ENCODE results near the gene HDHD3. TPM values are rescaled to one million over a fixed set of nuclear protein-coding genes. Genes with fewer than 3 reads are reported as not detected.

Gene HDHD3
- 17.1 and 20.4 TPM in 2 replicates for polyA plus RNA-seq (2012; rRNA removed)
- polyA plus RNA-seq (2012; cell fraction: cytosol; rRNA removed), result 7.2 and 11.6 TPM in 2 replicates
- 41.5 and 42.8 TPM in 2 replicates for polyA plus RNA-seq (2012; cell fraction: nucleus; rRNA removed)

DNA sequence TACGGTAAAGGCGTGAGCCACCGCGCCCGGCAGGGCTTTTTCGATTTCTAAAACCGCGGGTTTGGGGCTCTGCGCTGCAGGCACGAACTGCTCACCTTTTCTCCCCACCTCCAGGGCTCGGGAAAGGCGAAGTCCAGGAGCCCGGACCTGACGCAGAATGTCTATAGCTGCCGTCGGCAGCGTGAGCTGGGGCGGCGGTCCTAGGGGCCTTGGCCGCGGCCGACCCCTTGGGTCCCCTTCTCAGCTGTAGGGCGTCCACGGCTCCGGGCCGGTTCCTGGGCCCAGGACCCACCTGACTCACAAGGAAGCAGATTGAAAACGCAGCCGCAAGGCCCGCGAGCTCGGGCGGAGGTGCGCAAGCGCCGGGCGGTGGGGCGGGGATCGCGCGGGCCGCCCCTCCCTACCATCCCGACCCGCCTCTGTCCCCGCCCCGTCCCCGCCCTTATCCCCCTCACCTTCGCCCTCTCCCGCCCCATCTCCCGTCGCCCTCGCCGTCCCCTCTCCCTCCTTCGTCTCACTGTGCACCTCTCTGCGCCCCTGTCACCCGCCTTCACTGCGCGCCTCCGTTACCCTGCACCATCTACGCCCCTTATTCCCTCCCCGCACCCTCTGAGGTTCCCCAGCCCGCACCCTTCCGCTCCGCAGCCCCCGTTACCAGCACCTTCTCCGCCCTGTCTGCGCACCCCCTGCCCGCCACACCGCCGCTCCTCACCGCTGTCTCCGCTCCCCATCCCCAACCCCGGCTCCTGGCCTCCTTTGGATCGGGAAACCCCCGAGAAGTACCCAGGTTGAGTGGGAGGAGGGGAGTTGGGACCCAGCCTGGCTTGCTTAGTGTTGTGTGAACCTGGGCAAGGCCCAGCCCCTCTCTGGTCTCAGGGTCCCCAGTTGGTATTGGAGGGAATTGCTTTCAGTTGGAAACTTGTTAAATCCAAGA lies at the start of gene HDHD3:
Gene HDHD3 (minus strand): TSS at position 353 of the 934 bp plus-strand sequence. CDS start 2,632 bp downstream, outside the sequence.
- Histone ChIP-seq H3F3A (replicated peaks; ENCODE audit: insufficient read depth) (no peaks in the 10 kb centered on the region), H3K9me3 (no peaks in the 10 kb centered on the region), H3K36me3 (replicated peaks in 1 of 2; ENCODE audit: control insufficient read depth in 1 of 2, insufficient read depth in 2 of 2, low read length in 1 of 2) (peaks cover 0 to 14% of the 10 kb centered on the region in 2 experiments), H3K27me3 (ENCODE audit: insufficient read depth) (no peaks in the 10 kb centered on the region), H3K4me3 (ENCODE audit: low read depth in 2 of 2, low read length in 1 of 2) (peak within 1 kb of the TSS; percentile 65 to 74), H3K9ac (peak within 1 kb of the TSS; percentile 78), H3K79me2 (ENCODE audit: insufficient read depth) (no peaks in the 10 kb centered on the region), H3K9me2 (no peaks in the 10 kb centered on the region), H3K4me1 (ENCODE audit: control insufficient read depth in 1 of 2, insufficient read depth in 2 of 2, low read depth in 1 of 2, low read length in 1 of 2) (peaks cover 0 to 2% of the 10 kb centered on the region in 2 experiments; a peak in 1 of 4 replicates), H3K27ac (ENCODE audit: low read depth in 2 of 2, low read length in 1 of 2) (peak within 1 kb of the TSS in 1 of 2 experiments; percentile 35; a peak in 1 of 4 replicates), H3K4me2 (peak within 1 kb of the TSS; percentile 90), H2AFZ (ENCODE audit: low read depth) (peak within 1 kb of the TSS; percentile 90), H4K20me1 (ENCODE audit: insufficient read depth) (no peaks in the 10 kb centered on the region)
- ChIA-PET POLR2A (interaction anchor here (0.9 to 1.0 kb wide), 2 partner anchors 33 to 36 kb away, joined by 4 to 6 read pairs; partner anchors contain the start of genes C9orf43 and POLE3), CTCF (interaction anchor here (0.9 to 1.1 kb wide), 2 partner anchors 25 to 58 kb away, joined by 3 read pairs; no protein-coding TSS in a partner anchor)
- TF ChIP-seq FOXM1 (IDR thresholded peaks at IDR 0.05; ENCODE audit: low read depth) (no peak), NRF1 (IDR thresholded peaks at IDR 0.05; ENCODE audit: low read depth, low read length) (peak; percentile 85), MXI1 (IDR thresholded peaks at IDR 0.05; ENCODE audit: low read depth, low read length) (peak; percentile 33; the same call in 1 of the 2 replicates), RFX5 (IDR thresholded peaks at IDR 0.05; ENCODE audit: low read length) (no peak), POLR2AphosphoS5 (IDR thresholded peaks at IDR 0.05; ENCODE audit: low read depth, low read length) (peak; percentile 85), USF1 (IDR thresholded peaks at IDR 0.05; ENCODE audit: borderline replicate concordance, low read depth) (0 out of 2 replicates have a peak, but pooled peaks have one; percentile 27), SMC3 (IDR thresholded peaks at IDR 0.05; ENCODE audit: low read depth, low read length) (no peak)
- 6% methylated on average over 53 of the region's 74 CpGs for WGBS (ENCODE audit: low lambda C conversion rate)
- DNase-seq, result peak; percentile 98

DNA sequence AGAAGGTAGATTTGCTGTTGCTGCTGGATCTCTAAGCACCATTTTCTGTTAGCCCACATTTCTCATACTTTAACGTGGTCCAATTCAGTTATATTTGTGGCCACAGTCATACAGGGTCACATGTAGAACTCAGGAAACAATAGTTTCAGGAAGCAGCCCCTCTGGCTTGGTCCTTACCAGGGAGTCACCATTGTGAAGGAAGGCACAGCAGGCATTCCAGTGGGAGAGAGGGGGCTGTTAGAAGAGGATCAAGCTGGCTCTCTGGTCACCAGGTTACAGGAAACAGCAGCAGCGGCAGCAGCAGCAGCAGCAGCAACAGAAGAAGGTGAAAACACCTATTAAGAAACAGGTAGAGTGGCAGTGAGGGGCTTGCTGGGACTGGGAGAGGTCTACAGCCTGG lies 48.3 kb upstream of the HDHD3 start:
- Histone ChIP-seq H3K27me3 (ENCODE audit: insufficient read depth) (peaks cover 6% of the 10 kb centered on the region; the same call in 1 of the 2 replicates), H3K4me3 (ENCODE audit: low read depth in 2 of 2, low read length in 1 of 2) (no peak overlapping the region), H3K27ac (ENCODE audit: low read depth in 2 of 2, low read length in 1 of 2) (no peak overlapping the region), H3K9ac (no peak overlapping the region), H2AFZ (ENCODE audit: low read depth) (no peak overlapping the region), H3K79me2 (ENCODE audit: insufficient read depth) (no peaks in the 10 kb centered on the region), H3K4me1 (ENCODE audit: control insufficient read depth in 1 of 2, insufficient read depth in 2 of 2, low read depth in 1 of 2, low read length in 1 of 2) (no peaks in the 10 kb centered on the region), H3K4me2 (no peak overlapping the region), H4K20me1 (ENCODE audit: insufficient read depth) (no peaks in the 10 kb centered on the region), H3K36me3 (replicated peaks in 1 of 2; ENCODE audit: control insufficient read depth in 1 of 2, insufficient read depth in 2 of 2, low read length in 1 of 2) (no peaks in the 10 kb centered on the region), H3K9me3 (no peaks in the 10 kb centered on the region), H3K9me2 (no peaks in the 10 kb centered on the region), H3F3A (replicated peaks; ENCODE audit: insufficient read depth) (no peaks in the 10 kb centered on the region)
- CTCF ChIA-PET, result interaction anchor here (1.0 to 2.2 kb wide), 3 partner anchors 21 to 231 kb away, joined by 3 to 9 read pairs (median 6); no protein-coding TSS in a partner anchor
- POLR2A ChIA-PET, result no interaction called here
- DNase-seq, result no peak
- no peak for TF ChIP-seq SIN3A (IDR thresholded peaks at IDR 0.05; ENCODE audit: borderline replicate concordance, low read depth, low read length)
- no peak for TF ChIP-seq TEAD4 (IDR thresholded peaks at IDR 0.05; ENCODE audit: borderline replicate concordance, insufficient read depth)
- TF ChIP-seq, protein P1, sequence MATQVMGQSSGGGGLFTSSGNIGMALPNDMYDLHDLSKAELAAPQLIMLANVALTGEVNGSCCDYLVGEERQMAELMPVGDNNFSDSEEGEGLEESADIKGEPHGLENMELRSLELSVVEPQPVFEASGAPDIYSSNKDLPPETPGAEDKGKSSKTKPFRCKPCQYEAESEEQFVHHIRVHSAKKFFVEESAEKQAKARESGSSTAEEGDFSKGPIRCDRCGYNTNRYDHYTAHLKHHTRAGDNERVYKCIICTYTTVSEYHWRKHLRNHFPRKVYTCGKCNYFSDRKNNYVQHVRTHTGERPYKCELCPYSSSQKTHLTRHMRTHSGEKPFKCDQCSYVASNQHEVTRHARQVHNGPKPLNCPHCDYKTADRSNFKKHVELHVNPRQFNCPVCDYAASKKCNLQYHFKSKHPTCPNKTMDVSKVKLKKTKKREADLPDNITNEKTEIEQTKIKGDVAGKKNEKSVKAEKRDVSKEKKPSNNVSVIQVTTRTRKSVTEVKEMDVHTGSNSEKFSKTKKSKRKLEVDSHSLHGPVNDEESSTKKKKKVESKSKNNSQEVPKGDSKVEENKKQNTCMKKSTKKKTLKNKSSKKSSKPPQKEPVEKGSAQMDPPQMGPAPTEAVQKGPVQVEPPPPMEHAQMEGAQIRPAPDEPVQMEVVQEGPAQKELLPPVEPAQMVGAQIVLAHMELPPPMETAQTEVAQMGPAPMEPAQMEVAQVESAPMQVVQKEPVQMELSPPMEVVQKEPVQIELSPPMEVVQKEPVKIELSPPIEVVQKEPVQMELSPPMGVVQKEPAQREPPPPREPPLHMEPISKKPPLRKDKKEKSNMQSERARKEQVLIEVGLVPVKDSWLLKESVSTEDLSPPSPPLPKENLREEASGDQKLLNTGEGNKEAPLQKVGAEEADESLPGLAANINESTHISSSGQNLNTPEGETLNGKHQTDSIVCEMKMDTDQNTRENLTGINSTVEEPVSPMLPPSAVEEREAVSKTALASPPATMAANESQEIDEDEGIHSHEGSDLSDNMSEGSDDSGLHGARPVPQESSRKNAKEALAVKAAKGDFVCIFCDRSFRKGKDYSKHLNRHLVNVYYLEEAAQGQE (IDR thresholded peaks at IDR 0.05; ENCODE audit: low read depth, low read length), result no peak
- no peak for TF ChIP-seq PBX3 (IDR thresholded peaks at IDR 0.05)
- no peak for TF ChIP-seq ELF1 (IDR thresholded peaks at IDR 0.05)
- TF ChIP-seq TAF1 (IDR thresholded peaks at IDR 0.05; ENCODE audit: borderline replicate concordance, low read depth, low read length), result no peak
- TF ChIP-seq SMC3 (IDR thresholded peaks at IDR 0.05; ENCODE audit: low read depth, low read length), result no peak
- TF ChIP-seq YY1 (IDR thresholded peaks at IDR 0.05; ENCODE audit: low read depth), result no peak
- WGBS (ENCODE audit: low lambda C conversion rate), result 47% methylated on average over 2 of the region's 2 CpGs

All from SK-N-SH (cell line).